GM12872 (cell line): Measurements from ENCODE around the gene RAB11FIP2.

Experiments used
- TF ChIP-seq, protein P1 (sequence below): IDR thresholded peaks from 3 replicates; pipeline ENCODE4 v1.5.1; 2011; ENCODE audit warnings: low read depth, mild to moderate bottlenecking, low read length, moderate library complexity; ENCODE audit not compliant: insufficient read depth

RAB11FIP2 gene

GRCh38 chr10:118045158-118045836, 1.4 kb downstream of the RAB11FIP2 start:
- TF ChIP-seq, protein P1, sequence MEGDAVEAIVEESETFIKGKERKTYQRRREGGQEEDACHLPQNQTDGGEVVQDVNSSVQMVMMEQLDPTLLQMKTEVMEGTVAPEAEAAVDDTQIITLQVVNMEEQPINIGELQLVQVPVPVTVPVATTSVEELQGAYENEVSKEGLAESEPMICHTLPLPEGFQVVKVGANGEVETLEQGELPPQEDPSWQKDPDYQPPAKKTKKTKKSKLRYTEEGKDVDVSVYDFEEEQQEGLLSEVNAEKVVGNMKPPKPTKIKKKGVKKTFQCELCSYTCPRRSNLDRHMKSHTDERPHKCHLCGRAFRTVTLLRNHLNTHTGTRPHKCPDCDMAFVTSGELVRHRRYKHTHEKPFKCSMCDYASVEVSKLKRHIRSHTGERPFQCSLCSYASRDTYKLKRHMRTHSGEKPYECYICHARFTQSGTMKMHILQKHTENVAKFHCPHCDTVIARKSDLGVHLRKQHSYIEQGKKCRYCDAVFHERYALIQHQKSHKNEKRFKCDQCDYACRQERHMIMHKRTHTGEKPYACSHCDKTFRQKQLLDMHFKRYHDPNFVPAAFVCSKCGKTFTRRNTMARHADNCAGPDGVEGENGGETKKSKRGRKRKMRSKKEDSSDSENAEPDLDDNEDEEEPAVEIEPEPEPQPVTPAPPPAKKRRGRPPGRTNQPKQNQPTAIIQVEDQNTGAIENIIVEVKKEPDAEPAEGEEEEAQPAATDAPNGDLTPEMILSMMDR, result no peak

- TF ChIP-seq, protein P1, result no peak
These were observed 3.9 kb downstream of the RAB11FIP2 start for GRCh38 chr10:118042827-118043242.

GRCh38 chr10:118042336-118042735, 4.4 kb downstream of the RAB11FIP2 start:
- TF ChIP-seq, protein P1, result no peak

- TF ChIP-seq, protein P1, result no peak
These were observed 5.4 kb downstream of the RAB11FIP2 start for GRCh38 chr10:118041316-118041715.

- TF ChIP-seq, protein P1, result no peak
These were observed 10.4 kb downstream of the RAB11FIP2 start for GRCh38 chr10:118036281-118036875.

- TF ChIP-seq, protein P1, result no peak
These were observed 11.3 kb downstream of the RAB11FIP2 start for GRCh38 chr10:118035354-118036005.

GRCh38 chr10:118034791-118035261, 11.9 kb downstream of the RAB11FIP2 start:
- TF ChIP-seq, protein P1, result no peak
